ENCODE measurements around the gene CLEC16A. TPM values are rescaled to one million over a fixed set of nuclear protein-coding genes. Genes with fewer than 3 reads are reported as not detected.
A peak's percentile ranks its signal among the peaks of the same experiment; 100 is the strongest.

CLEC16A gene
- total and polyA plus RNA-seq, 2 donors (not counting 1 experiment from before 2014, with no cell fraction given), result 21.9 to 79.5 TPM

- peaks cover 3 to 81% of the 10 kb centered on the region in 2 experiments for H3K36me3 ChIP-seq (replicated peaks in 1 of 2; ENCODE audit: control extremely low read depth in 1 of 2, control insufficient read depth in 1 of 2, extremely low read depth in 1 of 2, insufficient read depth in 2 of 2, low read length in 1 of 2)
- no peak overlapping the region for H3K4me2 ChIP-seq (replicated peaks; ENCODE audit: low read depth, low read length, poor library complexity, severe bottlenecking)
- no peak overlapping the region for H3K4me3 Mint-ChIP-seq
- H3K4me3 ChIP-seq (ENCODE audit: control extremely low read depth in 1 of 5, extremely low read depth in 1 of 5, insufficient read depth in 1 of 5, low read depth in 2 of 5, low read length in 4 of 5), result no peak overlapping the region
- ChIA-PET CTCF (interaction anchor here (1.1 to 2.4 kb wide), 3 partner anchors 10 to 408 kb away, joined by 3 to 8 read pairs (median 6); partner anchors contain the start of gene CIITA), POLR2A (interaction anchor here (0.6 kb wide), 1 partner anchor 43 kb away, joined by 3 read pairs; no protein-coding TSS in a partner anchor)
- DNase-seq, result no peak
- H3K27me3 ChIP-seq (replicated peaks in 1 of 4; ENCODE audit: control extremely low read depth in 1 of 4, control insufficient read depth in 3 of 4, insufficient read depth in 4 of 4, low read length in 3 of 4), result no peaks in the 10 kb centered on the region
- no peak overlapping the region for H3K9ac ChIP-seq (ENCODE audit: low read length)
- peak overlapping the region in 1 of 2 donors; percentile 18 for H3K27ac ChIP-seq (ENCODE audit: low read length in 2 of 2)
- H3K79me2 ChIP-seq (ENCODE audit: control insufficient read depth, insufficient read depth, low read length), result peaks cover 3% of the 10 kb centered on the region
- no peaks in the 10 kb centered on the region for H3K27me3 Mint-ChIP-seq
- 90% methylated on average over 6 of the region's 10 CpGs for WGBS (ENCODE audit: insufficient coverage)
- peaks cover 87% of the 10 kb centered on the region for H4K20me1 ChIP-seq (ENCODE audit: control insufficient read depth, insufficient read depth, low read length, poor library complexity, severe bottlenecking)
- H3K27ac Mint-ChIP-seq, result peak overlapping the region; percentile 75
- H3K9me3 ChIP-seq (ENCODE audit: control extremely low read depth in 1 of 3, control insufficient read depth in 2 of 3, insufficient read depth in 1 of 3, low read length in 2 of 3), result peaks cover 0 to 5% (median 0%) of the 10 kb centered on the region in 3 donors
- H3K9me3 Mint-ChIP-seq (ENCODE audit: insufficient read depth), result no peaks in the 10 kb centered on the region
- no peak for ATAC-seq (ENCODE audit: low read depth)
- intact Hi-C loops (cut with micrococcal nuclease), result no loop called here
- H3K4me1 ChIP-seq (ENCODE audit: control insufficient read depth in 2 of 2, insufficient read depth in 2 of 2, low read length in 2 of 2), result peaks cover 13 to 32% of the 10 kb centered on the region in 2 donors
- no peak overlapping the region for H2AFZ ChIP-seq (ENCODE audit: insufficient read depth, low read depth, low read length, poor library complexity, severe bottlenecking)
- peaks cover 35% of the 10 kb centered on the region for H3K4me1 Mint-ChIP-seq
- TF ChIP-seq EZH2 (IDR thresholded peaks at IDR 0.05; ENCODE audit: borderline replicate concordance, insufficient read depth, low read depth, low read length, poor library complexity, severe bottlenecking) (no peak), CTCF (IDR thresholded peaks at IDR 0.05) (no peak)
Observed at GRCh38 chr16:10923146-10923649, 21.2 kb upstream of the CLEC16A start.

- Mint-ChIP-seq H3K27me3 (no peaks in the 10 kb centered on the region), H3K4me3 (no peak overlapping the region), H3K9me3 (ENCODE audit: insufficient read depth) (no peaks in the 10 kb centered on the region), H3K4me1 (peaks cover 30% of the 10 kb centered on the region), H3K27ac (peak overlapping the region; percentile 75)
- Histone ChIP-seq H3K79me2 (ENCODE audit: control insufficient read depth, insufficient read depth, low read length) (no peaks in the 10 kb centered on the region), H3K4me3 (ENCODE audit: control extremely low read depth in 1 of 5, extremely low read depth in 1 of 5, insufficient read depth in 1 of 5, low read depth in 2 of 5, low read length in 4 of 5) (no peak overlapping the region), H3K27ac (ENCODE audit: low read length in 2 of 2) (peak overlapping the region in 1 of 2 donors; percentile 18), H4K20me1 (ENCODE audit: control insufficient read depth, insufficient read depth, low read length, poor library complexity, severe bottlenecking) (peaks cover 87% of the 10 kb centered on the region), H3K9me3 (ENCODE audit: control extremely low read depth in 1 of 3, control insufficient read depth in 2 of 3, insufficient read depth in 1 of 3, low read length in 2 of 3) (peaks cover 0 to 5% (median 0%) of the 10 kb centered on the region in 3 donors), H2AFZ (ENCODE audit: insufficient read depth, low read depth, low read length, poor library complexity, severe bottlenecking) (no peak overlapping the region), H3K4me2 (replicated peaks; ENCODE audit: low read depth, low read length, poor library complexity, severe bottlenecking) (no peak overlapping the region), H3K36me3 (replicated peaks in 1 of 2; ENCODE audit: control extremely low read depth in 1 of 2, control insufficient read depth in 1 of 2, extremely low read depth in 1 of 2, insufficient read depth in 2 of 2, low read length in 1 of 2) (peaks cover 3 to 79% of the 10 kb centered on the region in 2 experiments), H3K4me1 (ENCODE audit: control insufficient read depth in 2 of 2, insufficient read depth in 2 of 2, low read length in 2 of 2) (peaks cover 8 to 27% of the 10 kb centered on the region in 2 donors), H3K27me3 (replicated peaks in 1 of 4; ENCODE audit: control extremely low read depth in 1 of 4, control insufficient read depth in 3 of 4, insufficient read depth in 4 of 4, low read length in 3 of 4) (no peaks in the 10 kb centered on the region), H3K9ac (ENCODE audit: low read length) (no peak overlapping the region)
- ChIA-PET CTCF (interaction anchor here (2.4 kb wide), 1 partner anchor 46 kb away, joined by 8 read pairs; the partner anchor contains the start of gene CIITA), POLR2A (interaction anchor here (0.6 kb wide), 1 partner anchor 42 kb away, joined by 3 read pairs; no protein-coding TSS in a partner anchor)
- TF ChIP-seq CTCF (IDR thresholded peaks at IDR 0.05), result no peak
- TF ChIP-seq EZH2 (IDR thresholded peaks at IDR 0.05; ENCODE audit: borderline replicate concordance, insufficient read depth, low read depth, low read length, poor library complexity, severe bottlenecking), result no peak
- DNase-seq, result no peak
- ATAC-seq (ENCODE audit: low read depth), result no peak
- WGBS (ENCODE audit: insufficient coverage), result 92% methylated on average over 14 of the region's 14 CpGs
- intact Hi-C loops (cut with micrococcal nuclease), result no loop called here
Observed at GRCh38 chr16:10923650-10924214, 20.6 kb upstream of the CLEC16A start.
